Embryonic facial prominence (tissue), 1 donor: ENCODE results near the gene CRIM1.

Experiments
- DNase-seq: peaks from one replicate; pipeline ENCODE4 v3.0.0-alpha.2; 2016; ENCODE audit errors: extremely low spot score

CRIM1 gene

DNA sequence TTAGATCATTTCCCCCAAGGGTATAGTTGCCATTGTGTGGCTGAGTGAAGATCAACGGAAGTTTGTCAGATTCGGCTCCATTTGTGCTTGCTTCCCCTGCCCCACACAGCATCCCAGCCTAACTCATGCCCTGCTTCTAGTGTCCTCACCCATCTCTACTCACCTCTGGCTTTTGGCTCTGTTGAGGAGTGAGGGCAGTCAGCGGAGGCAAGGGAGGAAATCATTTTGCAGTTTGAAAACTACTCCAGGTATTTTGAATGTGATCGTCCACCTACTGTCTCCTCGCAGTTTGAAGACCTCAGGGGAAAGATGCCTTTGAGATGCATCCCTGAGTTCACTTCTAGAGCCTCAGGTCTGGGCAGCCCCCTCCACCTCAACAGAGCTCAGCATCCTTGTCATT lies 126.1 kb downstream of the CRIM1 start:
- DNase-seq, result no peak

DNA sequence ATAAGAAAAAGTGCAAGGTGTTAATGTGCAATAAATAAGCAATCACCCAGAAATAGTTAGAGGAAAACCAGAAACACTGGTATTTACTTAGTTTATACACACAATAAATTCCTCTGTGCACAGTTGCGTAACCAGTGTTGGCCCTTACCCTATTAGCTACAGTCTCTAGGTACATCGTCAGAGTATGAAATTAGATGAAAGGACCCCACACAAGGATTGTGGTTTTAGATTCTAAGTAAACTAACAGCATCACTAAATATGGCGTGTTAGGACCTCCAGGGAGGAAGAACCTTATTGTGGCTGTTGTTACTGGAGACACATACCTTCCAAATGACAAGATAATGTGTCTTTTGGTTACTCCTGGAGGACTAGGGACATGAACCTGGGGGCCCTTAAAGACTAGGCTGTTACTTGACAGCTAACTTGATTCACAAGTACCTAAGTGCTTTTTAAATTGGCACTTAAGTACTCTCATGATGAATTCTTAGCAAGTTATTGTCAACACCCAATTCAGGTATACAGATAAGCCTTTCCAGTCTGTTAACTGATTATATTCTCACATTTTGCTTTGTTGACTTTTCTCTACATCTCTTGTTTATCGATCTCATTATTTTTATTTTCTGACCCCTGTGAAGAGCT lies 127.1 kb downstream of the CRIM1 start:
- no peak for DNase-seq

DNA sequence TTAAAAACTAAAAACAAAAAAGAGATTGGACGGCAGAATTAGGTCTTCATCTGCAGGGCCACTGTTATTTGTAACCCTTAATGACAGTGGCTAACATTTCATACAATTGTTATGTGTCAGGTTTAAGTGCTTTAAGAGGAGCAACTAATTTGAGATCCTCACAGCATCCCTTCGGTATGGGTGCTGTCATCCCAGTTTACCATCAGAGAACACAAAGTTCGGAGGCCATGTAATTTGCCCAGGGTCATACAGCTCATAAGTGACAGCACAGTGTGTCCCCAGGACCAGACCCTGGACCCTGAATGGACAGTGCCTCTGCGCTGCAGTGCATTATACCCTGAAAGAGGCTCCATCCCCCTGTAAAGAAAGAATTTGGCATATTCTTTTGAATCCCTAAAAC lies 127.7 kb downstream of the CRIM1 start:
- DNase-seq, result no peak

DNA sequence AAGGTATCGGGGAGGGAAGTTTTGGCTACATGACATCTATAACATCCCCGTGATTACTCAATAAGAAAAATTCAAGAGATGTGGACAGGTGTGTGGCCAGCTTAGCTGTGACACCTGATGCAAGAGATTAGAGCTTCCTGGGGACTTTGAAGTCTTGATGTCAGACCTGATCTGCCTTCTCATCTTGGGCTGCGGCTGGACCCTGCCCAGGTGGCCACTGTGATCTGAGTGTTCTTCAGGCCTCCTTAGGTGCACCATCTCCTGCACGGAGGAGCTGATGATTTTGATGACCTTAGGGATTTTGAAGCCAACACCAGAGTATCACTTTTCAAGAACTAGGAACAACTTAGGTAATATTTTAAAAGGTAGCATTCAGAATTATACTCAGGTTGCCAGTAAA lies 128.9 kb downstream of the CRIM1 start:
- DNase-seq, result no peak

GRCh38 chr2:36485521-36485920 lies 129.9 kb downstream of the CRIM1 start:
- no peak for DNase-seq

DNA sequence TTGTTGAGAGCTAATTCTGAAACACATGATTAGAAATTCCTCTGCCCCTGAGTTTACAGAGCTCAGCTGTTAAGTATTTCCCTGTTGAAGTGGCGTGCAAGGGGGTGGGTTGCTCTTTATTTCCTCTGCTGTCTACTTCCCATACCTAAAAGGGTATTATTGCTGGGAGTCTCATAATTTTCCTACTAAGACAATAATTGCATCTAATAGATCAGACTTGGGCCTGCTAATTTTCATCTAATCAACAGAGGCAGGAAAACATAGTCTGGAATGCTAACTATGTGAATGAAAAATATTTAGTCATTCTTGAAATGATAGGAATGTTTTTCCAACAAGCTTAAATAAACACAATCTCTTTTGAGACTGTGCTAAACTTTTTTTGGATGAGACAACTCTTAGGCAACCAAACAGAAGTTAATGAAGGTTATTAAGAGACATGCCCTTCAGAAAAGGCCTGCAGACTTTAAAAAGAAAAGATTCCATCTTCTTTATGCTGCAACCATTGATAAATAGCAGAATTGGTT lies 131.0 kb downstream of the CRIM1 start:
- no peak for DNase-seq

DNA sequence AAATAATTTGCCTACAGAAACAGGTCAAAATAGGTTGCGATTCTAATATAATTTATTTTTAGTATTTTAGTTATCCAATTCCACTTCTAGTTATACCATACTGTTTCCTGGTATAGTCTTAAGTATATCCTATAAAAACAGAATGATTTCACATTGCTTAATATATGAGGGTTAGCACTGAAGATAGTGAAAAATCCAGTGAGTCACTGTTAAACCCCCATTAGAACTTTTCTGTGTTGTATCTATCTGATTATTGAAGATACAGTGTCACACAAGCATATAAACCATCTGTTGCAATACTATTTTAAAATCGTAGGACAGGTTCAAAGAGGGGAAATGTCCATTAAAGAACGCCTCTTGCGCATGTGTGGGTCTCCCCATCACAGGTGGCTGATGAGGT lies 132.4 kb downstream of the CRIM1 start:
- DNase-seq, result no peak

DNA sequence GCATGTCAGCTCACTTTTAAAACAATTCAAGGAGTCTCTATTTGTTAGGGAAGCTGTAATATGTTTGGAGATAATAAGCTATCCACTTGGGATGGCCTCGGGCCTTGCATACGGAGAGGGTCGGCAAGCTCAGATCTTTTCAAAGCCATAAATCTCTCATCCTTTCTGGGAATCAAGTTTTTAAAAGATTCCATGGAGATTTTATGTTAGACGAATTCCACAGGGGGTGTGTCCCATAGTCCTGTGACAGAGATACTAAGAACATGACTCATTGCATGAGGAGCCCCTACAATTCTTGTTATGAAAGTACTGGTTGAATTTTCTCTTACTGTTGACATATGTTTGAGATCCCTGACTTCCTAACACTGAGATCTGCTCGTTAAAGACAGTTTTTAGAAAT lies 133.7 kb downstream of the CRIM1 start:
- no peak for DNase-seq

DNA sequence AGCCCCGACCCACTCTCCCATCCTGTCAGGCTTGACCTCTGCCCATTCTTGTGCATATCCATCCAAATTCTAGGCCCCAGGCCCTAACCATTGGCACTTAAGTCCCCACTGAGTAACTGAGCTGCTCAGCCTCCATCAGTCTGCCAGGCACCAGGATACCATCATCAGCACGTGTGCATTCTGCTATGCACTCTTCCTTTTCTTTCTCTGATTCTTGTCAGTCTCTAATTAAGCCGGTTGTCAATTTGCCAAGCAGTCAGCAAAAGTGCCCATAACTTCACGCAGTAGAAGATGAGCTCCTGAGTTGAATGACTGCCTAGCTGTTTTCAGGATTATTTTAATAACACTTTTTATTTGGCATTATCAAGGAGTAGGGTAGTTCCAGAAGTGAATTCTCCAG lies 135.2 kb downstream of the CRIM1 start:
- DNase-seq, result no peak

- DNase-seq, result no peak
Observed at GRCh38 chr2:36492216-36492945, 136.8 kb downstream of the CRIM1 start.

DNA sequence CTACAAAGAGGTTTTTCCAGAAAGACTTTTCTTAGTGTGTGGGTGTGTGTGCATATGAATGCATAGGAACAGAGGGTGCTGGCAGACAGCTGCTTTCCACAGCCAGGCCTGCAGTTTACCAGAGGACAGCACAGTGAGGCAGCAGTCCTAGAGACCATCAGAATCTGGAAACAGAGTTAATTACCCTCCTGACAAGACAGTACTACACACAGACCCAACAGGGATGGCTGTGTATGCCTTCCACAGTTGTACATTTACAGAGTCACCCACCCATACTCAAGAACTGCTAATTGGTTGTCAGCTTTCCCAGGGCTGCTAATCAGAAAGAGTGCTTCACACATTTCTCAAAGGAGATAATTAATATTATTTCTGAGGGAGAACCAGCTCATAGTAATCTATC lies 137.7 kb downstream of the CRIM1 start:
- no peak for DNase-seq

- no peak for DNase-seq
Observed at GRCh38 chr2:36497570-36498163, 142.1 kb downstream of the CRIM1 start.

DNA sequence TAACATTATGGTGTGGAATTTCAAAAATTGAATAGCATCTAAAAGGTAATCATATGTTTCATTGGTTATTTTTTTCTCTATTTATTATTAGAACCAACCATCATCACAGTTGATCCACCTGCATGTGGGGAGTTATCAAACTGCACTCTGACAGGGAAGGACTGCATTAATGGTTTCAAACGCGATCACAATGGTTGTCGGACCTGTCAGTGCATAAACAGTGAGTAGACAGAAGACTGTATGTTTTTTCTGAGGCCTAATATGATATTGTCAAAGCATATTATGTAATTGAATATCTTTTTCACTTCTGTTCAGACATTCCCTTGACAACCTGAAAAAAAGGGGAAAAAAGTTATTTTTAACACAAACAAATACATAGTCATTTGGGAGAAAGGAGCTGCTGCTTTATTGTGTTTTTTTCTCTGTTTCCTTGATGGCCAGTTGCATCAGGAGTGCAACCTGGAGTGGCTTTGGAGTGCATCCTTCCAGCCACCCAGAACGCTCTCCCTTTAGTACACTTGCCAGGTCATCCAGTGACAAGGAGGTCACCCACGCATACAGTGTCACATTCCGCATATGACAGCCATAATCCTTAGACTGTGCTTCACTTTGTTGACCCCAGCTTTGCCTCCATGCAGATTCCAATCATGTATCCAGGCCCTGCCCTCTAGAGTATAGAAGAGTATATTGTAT lies 143.7 kb downstream of the CRIM1 start:
- no peak for DNase-seq

- DNase-seq, result no peak
Observed at GRCh38 chr2:36500072-36500471, 144.5 kb downstream of the CRIM1 start.

DNA sequence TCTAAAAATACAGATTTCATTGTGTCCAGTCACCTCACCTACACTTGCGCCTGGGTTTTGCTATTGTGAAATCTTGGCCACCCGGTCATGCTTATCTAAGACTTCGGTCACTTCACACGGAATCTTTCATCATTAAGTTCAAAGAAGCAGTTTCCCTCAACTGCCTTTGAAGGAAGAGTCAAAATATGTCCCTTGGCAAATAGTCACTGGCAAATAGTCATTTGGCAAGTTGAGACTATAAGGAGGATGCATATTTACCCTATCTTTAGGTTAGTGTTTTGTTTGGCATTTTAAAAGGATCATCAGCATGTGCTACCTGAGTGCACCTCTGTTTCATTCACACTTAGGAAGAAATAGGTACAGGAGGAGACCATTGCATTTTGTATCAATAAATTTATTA lies 146.5 kb downstream of the CRIM1 start:
- DNase-seq, result no peak

GRCh38 chr2:36507408-36507812 lies 151.8 kb downstream of the CRIM1 start:
- DNase-seq, result peak; percentile 13

- no peak for DNase-seq
Observed at GRCh38 chr2:36509075-36509474, 153.5 kb downstream of the CRIM1 start.

- DNase-seq, result no peak
Observed at GRCh38 chr2:36511858-36512603, 156.5 kb downstream of the CRIM1 start.

DNA sequence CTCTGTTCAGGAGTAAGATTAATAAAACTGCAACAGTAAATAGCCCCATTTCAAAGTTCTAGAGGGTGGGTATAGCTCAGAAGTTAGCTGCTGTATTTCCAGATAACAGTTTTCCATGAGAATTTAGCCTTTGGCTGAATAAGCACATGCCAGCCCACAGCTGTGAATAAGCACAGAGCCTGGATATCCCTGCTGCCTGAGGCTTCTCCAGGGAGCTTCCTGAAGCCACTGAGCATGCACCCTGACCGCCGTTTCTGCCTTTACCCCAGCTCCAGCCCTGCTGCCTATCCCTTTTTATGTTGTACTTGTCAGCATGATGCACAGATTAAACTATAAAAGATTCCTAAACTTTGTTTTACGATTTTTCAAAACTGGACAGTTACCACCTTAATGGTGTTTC lies 157.1 kb downstream of the CRIM1 start:
- DNase-seq, result no peak

- no peak for DNase-seq
Observed at GRCh38 chr2:36513661-36514060, 158.1 kb downstream of the CRIM1 start.

DNA sequence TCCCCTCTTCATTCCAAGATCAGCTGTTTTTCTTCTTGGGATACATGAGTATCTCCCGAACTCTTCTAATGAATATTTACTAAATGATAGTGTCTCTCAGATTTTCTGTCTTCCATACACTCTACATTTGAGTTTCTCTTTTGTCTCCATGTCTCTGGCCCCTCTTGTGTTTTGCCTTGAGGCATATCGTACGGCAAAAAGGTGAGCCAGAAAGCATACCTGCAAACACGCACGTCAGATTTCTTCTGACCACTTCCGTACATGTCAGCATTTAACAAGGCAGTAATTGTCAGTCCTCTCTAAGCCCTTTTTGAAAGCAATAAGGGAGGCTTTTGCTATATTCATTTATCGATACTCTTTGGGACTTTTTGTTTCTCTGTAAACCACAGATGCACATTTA lies 160.0 kb downstream of the CRIM1 start:
- no peak for DNase-seq
